GM23248 (cell line): Measurements from ENCODE around the gene ABCB1.

ENCODE experiments used
- EZH2 ChIP-seq: fragments of 200-600 bp; sonication (generic); IDR thresholded peaks from 2 replicates; pipeline ENCODE4 v1.6.1; 2018; ENCODE audit warnings: antibody characterized with exemption, mild to moderate bottlenecking; ENCODE audit not compliant: insufficient read depth, poor library complexity, severe bottlenecking
- EZH2phosphoT487 ChIP-seq: fragments of 200-600 bp; sonication (generic); IDR thresholded peaks from 2 replicates; pipeline ENCODE4 v1.6.1; 2018; ENCODE audit warnings: antibody characterized with exemption, moderate library complexity, mild to moderate bottlenecking, low read depth; ENCODE audit not compliant: insufficient read depth

- no peak for TF ChIP-seq EZH2phosphoT487
- TF ChIP-seq EZH2, result no peak
Measured at GRCh38 chr7:87628780-87629569, 28.3 kb upstream of the ABCB1 start.
